Effector memory CD4-positive, alpha-beta T cell (primary cell): Measurements from ENCODE around the gene FAM107B.
"Not testable (repeated sequence)": the region's sequence is repeated elsewhere in the genome, so short reads cannot be mapped to it uniquely, and the experiment has no call there.

Experiments used
- DNase-seq, 3 donors: peaks; one replicate each; pipeline ENCODE4 v3.0.0-alpha.2; 2020
- H3K27ac ChIP-seq: 2 replicates; pipeline ENCODE4 v1.7.0; 2013; ENCODE audit warnings: mild to moderate bottlenecking, low read length, moderate library complexity; ENCODE audit not compliant: insufficient read depth, poor library complexity, severe bottlenecking
- H3K27me3 ChIP-seq: replicated peaks from 2 replicates; pipeline ENCODE4 v1.7.0; 2013; ENCODE audit warnings: mild to moderate bottlenecking, low read length; ENCODE audit not compliant: insufficient read depth, control insufficient read depth, poor library complexity, severe bottlenecking
- H3K36me3 ChIP-seq: 2 replicates; pipeline ENCODE4 v1.7.0; 2013; ENCODE audit warnings: mild to moderate bottlenecking, low read length, moderate library complexity; ENCODE audit not compliant: control insufficient read depth, insufficient read depth
- H3K4me1 ChIP-seq: 2 replicates; pipeline ENCODE4 v1.7.0; 2013; ENCODE audit warnings: low read length, mild to moderate bottlenecking; ENCODE audit not compliant: control insufficient read depth, insufficient read depth, poor library complexity, severe bottlenecking
- H3K4me3 ChIP-seq: 2 replicates; pipeline ENCODE4 v1.7.0; 2013; ENCODE audit warnings: low read length, low read depth, mild to moderate bottlenecking; ENCODE audit not compliant: insufficient read depth, poor library complexity, severe bottlenecking
- H3K9me3 ChIP-seq: 2 replicates; pipeline ENCODE4 v1.7.0; 2013; ENCODE audit warnings: mild to moderate bottlenecking, low read length, moderate library complexity; ENCODE audit not compliant: control insufficient read depth

FAM107B gene

DNA sequence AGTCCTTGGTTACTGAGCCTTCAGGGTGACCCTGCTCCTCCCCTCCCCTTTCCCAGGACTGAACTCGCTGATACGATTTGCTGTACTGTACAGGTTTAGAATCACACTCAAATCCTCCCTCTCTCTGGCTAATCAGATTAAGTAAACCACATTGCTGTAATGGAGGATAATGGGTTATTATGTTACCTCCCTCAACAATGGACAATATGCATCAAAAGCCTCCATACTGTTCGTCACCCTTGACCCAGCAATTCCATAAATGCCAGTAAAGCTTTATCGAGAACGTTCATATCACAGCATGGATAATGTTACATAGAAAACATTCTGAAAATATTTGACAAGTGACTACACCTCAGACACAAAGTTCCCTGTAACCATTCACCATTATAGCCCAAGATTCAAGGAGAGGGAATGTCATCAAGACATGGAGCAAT, 61.7 kb downstream of the FAM107B start:
- DNase-seq = no peak
- Histone ChIP-seq H3K36me3 (no peaks in the 10 kb centered on the region), H3K4me1 (no peaks in the 10 kb centered on the region), H3K9me3 (no peaks in the 10 kb centered on the region), H3K27me3 (no peaks in the 10 kb centered on the region), H3K27ac (no peak overlapping the region), H3K4me3 (no peak overlapping the region)

DNA sequence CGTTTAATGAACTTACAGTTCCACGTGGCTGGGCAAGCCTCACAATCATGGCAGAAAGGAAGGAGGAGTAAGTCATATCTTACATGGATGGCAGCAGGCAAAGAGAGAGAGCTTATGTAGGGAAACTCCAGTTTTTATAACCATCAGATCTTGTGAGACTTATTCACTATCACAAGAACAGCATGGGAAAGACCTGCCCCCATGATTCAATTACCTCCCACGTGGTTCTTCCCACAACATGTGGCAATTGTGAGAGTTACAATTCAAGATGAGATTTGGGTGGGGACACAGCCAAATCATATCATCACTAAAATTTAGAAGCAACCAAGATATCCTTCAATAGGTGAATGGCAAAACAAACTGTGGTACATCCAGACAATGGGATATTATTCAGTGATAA, 65.4 kb downstream of the FAM107B start:
- H3K9me3 ChIP-seq, H3K4me3 ChIP-seq, H3K27me3 ChIP-seq, H3K4me1 ChIP-seq, H3K27ac ChIP-seq, H3K36me3 ChIP-seq, DNase-seq: not testable (repeated sequence)

- no peak for DNase-seq
- no peak overlapping the region for H3K27ac ChIP-seq
Measured at GRCh38 chr10:14707481-14707880, 67.2 kb downstream of the FAM107B start.

GRCh38 chr10:14705548-14706230, 69.0 kb downstream of the FAM107B start:
- H3K9me3 ChIP-seq = no peaks in the 10 kb centered on the region
- no peak for DNase-seq
- no peak overlapping the region for H3K4me3 ChIP-seq
- no peaks in the 10 kb centered on the region for H3K36me3 ChIP-seq
- H3K27me3 ChIP-seq = no peaks in the 10 kb centered on the region
- no peak overlapping the region for H3K27ac ChIP-seq
- no peaks in the 10 kb centered on the region for H3K4me1 ChIP-seq

More at GRCh38 chr10:14707481-14707880, 67.2 kb downstream of the FAM107B start:
- H3K4me3 ChIP-seq = no peak overlapping the region
- H3K9me3 ChIP-seq = no peaks in the 10 kb centered on the region
- H3K27me3 ChIP-seq = no peaks in the 10 kb centered on the region
- no peaks in the 10 kb centered on the region for H3K36me3 ChIP-seq
- no peaks in the 10 kb centered on the region for H3K4me1 ChIP-seq

GRCh38 chr10:14703631-14704001, 71.1 kb downstream of the FAM107B start:
- Histone ChIP-seq H3K4me1 (no peaks in the 10 kb centered on the region), H3K27ac (no peak overlapping the region), H3K27me3 (no peaks in the 10 kb centered on the region), H3K36me3 (no peaks in the 10 kb centered on the region), H3K4me3 (no peak overlapping the region), H3K9me3 (no peaks in the 10 kb centered on the region)
- no peak for DNase-seq

DNA sequence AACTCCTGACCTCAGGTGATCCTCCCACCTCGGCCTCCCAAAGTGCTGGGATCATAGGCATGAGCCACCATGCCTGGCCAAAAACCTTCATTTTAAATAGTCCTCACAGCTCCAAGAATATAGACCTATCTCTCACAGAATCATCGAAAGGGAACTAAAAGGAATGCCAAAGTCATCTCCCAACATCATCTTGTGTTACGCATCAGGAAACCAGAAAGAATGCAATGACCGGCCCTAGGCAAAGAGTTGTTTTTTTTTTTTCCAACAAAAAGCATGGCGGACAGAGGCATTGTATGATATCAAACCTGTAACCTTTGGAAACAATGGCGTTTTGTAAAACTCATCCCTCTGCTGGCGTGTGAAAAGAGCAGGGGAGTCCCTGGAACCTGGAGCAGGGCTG, 73.2 kb downstream of the FAM107B start:
- Histone ChIP-seq H3K4me3 (no peak overlapping the region), H3K27me3 (no peaks in the 10 kb centered on the region), H3K27ac (no peak overlapping the region), H3K9me3 (no peaks in the 10 kb centered on the region), H3K36me3 (no peaks in the 10 kb centered on the region), H3K4me1 (no peaks in the 10 kb centered on the region)
- DNase-seq = no peak

DNA sequence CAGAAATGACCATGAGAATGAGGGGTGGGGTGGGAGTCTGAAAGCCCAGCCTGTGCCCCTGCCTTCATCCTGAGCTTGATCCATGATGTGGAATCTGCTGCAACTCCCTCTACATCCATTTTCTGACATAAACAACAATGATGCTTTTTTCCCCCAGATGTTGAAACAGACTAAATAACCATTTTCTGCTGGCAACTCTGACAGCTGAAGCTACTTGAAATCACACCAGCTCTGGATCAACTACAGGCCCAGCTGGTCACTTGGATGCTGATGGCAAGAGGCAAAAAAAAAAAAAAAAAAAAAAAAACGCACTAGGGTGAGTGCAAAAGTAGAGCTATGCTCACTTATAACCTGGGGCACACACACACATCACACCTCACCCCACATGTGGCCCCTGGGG, 74.2 kb downstream of the FAM107B start:
- no peaks in the 10 kb centered on the region for H3K27me3 ChIP-seq
- no peak for DNase-seq
- no peak overlapping the region for H3K4me3 ChIP-seq
- no peak overlapping the region for H3K27ac ChIP-seq
- H3K36me3 ChIP-seq = no peaks in the 10 kb centered on the region
- H3K9me3 ChIP-seq = no peaks in the 10 kb centered on the region
- H3K4me1 ChIP-seq = no peaks in the 10 kb centered on the region

DNA sequence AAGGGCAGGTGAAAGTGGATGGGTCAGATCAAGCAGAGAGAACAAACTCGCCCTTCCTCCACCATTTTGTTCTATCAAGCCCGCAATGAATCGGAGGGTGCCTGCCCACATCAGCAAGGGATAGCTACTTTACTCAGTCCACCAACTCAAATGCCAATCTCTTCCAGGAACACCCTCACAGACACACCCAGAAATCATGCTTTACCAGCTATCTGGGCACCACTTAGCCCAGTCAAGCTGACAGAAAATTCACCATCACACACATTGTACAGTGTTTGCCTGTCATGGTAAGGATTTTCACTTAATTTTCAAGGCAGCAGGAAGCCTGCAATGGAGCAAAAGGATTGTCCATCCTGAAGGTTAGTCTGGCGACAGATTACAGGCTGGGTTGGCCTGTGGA, 75.2 kb downstream of the FAM107B start:
- no peak for DNase-seq
- Histone ChIP-seq H3K27me3 (no peaks in the 10 kb centered on the region), H3K9me3 (no peaks in the 10 kb centered on the region), H3K36me3 (no peaks in the 10 kb centered on the region), H3K4me1 (no peaks in the 10 kb centered on the region), H3K27ac (no peak overlapping the region), H3K4me3 (no peak overlapping the region)

GRCh38 chr10:14698829-14699170, 75.9 kb downstream of the FAM107B start:
- no peak overlapping the region for H3K27ac ChIP-seq
- H3K4me1 ChIP-seq = no peaks in the 10 kb centered on the region
- no peak overlapping the region for H3K4me3 ChIP-seq
- DNase-seq = no peak
- H3K36me3 ChIP-seq = no peaks in the 10 kb centered on the region
- H3K27me3 ChIP-seq = no peaks in the 10 kb centered on the region
- no peaks in the 10 kb centered on the region for H3K9me3 ChIP-seq

- Histone ChIP-seq H3K36me3 (no peaks in the 10 kb centered on the region), H3K27ac (no peak overlapping the region), H3K27me3 (no peaks in the 10 kb centered on the region), H3K9me3 (no peaks in the 10 kb centered on the region), H3K4me3 (no peak overlapping the region), H3K4me1 (no peaks in the 10 kb centered on the region)
- DNase-seq = no peak
Measured at GRCh38 chr10:14698111-14698828, 76.4 kb downstream of the FAM107B start.
